Non-pigmented ciliary epithelial cell (primary cell): ENCODE measurements around the gene TMEM165.

Experiments used
- DNase-seq: peaks from one replicate; pipeline ENCODE4 v3.0.0-alpha.2; 2010; ENCODE audit warnings: low read depth

TMEM165 gene

DNA sequence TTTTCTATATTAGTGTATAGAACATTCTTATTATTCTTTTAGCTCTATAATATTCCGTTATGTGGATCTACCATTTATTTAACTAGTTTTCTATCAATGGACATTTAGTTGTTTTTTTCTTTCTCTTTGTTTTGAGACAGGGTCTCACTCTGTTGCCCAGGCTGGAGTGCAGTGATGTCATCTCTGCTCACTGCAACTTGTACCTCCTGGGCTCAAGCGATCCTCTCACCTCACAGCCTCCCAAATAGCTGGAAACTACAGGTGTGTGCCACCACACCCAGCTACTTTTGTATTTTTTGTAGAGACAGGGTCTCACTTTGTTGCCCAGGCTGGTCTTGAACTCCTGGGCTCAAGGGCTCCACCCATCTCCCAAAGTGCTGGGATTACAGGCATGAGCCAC is 10.8 kb downstream of the TMEM165 start:
- no peak for DNase-seq

- DNase-seq: no peak
Measured at GRCh38 chr4:55407119-55407518, 11.4 kb downstream of the TMEM165 start.

- no peak for DNase-seq
Measured at GRCh38 chr4:55407764-55408163, 12.0 kb downstream of the TMEM165 start.

DNA sequence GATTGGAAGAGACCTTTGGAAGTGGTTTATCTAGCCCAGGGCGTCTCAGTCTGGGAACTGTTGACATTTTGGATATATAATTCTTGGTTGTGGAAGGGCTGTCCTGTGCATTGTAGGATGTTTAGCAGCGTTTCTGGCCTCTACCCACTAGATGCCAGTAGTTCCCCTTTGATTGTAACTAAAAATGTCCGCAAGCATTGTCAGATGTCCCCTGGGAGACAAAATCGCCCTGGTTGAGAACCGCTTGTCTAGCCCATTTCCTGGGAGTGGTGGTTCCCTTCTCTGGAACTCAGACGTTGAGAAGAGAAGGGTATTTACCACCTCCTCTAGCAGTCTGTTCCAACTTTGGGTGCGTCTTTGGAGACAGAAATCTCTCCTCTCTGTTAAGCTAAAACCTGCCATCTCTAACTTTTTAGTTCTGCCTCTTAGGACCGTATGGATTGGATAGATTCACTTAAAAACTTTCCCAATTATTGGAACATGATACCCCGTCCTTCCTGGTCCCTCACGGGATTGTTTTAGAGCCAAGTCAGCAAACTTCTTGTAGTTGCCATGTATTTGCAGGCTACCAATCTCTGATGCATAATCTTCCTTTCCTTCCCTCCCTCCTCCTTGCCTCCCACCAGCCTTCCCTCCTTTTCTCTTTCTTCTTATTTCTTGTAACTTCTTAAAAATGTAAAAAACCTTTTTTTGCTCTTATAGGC is 13.9 kb downstream of the TMEM165 start:
- DNase-seq: no peak

DNA sequence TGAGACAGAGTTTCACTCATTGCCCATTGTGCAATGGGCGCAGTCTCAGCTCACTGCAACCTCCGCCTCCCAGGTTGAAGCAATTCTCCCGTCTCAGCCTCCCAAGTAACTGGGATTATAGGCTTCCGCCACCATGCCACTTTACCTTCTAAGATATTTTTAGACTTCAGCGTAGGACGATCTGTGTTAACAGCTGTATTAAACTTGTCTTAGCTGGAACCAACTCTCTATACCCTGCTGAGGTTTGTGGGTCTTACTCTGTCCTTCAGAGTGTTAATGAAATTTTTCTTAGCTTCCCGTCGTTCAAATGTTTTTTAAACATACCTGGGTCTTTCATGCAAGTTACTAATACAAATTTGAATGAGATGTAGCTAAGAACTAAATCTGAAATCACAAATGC is 14.7 kb downstream of the TMEM165 start:
- no peak for DNase-seq

- DNase-seq: no peak
Measured at GRCh38 chr4:55411621-55412020, 15.9 kb downstream of the TMEM165 start.

DNA sequence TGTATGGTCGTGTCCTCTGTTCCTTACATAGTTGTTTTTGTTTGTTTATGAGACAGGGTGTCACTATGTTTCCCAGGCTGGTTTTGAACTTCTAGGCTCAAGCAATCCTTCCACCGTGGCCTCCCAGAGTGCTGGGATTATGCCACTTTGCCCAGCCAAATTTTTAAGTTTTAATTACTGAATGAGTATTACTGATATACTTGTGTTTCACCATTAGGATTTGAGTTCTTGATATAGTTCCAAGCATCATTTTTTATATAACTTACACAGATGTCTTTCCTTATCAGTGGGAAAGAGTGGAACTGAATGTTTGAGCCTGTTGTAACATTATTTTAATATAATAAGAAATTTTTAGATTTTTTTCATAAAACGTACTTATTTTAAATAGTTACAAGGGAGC is 20.4 kb downstream of the TMEM165 start:
- no peak for DNase-seq

DNA sequence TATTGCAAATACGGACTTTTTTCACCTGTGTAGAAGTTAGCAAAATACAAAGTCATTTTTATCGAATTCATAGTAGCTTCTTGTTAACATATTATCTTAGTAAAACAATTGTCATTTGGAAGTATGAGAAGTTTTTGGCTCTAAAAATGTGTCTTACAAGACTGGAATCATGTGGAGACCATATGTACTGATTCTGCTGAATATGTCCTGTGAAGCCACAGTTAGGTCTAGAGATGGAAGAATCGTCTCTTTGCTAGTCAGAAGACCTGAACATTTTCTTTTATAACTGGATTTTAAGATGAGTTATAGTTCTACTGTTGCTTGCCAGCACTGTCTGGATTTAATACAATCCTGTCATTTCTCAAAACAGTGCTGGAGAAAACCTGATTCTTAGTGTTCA is 29.0 kb downstream of the TMEM165 start:
- no peak for DNase-seq

DNA sequence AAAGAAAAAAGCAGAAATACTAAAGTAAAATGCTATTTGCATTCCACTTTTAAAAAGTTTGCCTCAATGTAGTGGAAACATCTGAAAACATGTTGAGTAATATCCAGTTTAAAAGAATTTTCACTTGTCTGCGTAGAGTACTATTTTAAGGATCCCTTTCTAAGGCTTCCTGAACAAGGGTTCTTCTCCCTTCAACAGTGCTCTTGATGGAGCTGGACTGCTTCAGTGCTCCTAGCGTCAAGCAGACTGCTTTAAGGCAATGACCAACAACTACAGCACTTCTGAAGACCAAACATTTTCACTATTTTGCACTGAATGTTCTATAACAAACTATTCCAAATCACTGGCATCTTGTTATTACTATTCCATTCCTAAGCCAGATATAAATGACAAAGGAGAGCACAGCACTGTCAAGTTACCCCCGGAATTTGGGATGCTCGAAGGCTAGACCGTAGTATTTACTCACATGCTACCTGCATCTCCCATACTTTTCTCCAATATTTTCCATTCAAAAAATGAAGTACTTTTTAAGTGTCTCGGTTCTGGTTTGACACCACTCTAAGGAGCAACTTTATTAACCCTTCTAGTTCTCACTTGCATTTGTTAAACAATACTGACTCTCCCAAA is 36.1 kb downstream of the TMEM165 start:
- no peak for DNase-seq

GRCh38 chr4:55435141-55435841 is 39.5 kb downstream of the TMEM165 start:
- DNase-seq: no peak

DNA sequence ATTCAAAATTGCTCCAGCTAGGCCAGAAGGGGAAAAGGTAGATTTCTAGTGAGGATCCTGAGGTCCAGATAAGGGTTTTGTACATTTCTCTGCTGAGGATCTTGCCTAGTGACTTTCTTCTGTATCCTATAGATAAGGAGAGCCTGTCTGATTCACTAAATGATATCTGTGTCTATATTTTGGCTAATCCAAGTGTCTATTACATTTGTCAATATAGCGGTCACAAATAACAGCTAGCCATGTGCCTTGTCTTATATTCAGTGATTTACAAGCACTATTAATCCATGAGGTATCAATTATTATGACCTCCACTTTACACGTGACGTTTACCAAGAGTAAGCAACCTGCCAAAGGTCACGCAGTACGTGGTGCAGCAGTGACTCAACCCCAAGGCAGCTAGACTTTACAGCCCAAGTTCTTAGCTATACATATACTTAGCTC is 41.6 kb downstream of the TMEM165 start:
- peak; percentile 30 for DNase-seq

- no peak for DNase-seq
Measured at GRCh38 chr4:55437823-55438222, 42.1 kb downstream of the TMEM165 start.

GRCh38 chr4:55438314-55438713 is 42.6 kb downstream of the TMEM165 start:
- DNase-seq: no peak

- DNase-seq: no peak
Measured at GRCh38 chr4:55439023-55439422, 43.3 kb downstream of the TMEM165 start.

DNA sequence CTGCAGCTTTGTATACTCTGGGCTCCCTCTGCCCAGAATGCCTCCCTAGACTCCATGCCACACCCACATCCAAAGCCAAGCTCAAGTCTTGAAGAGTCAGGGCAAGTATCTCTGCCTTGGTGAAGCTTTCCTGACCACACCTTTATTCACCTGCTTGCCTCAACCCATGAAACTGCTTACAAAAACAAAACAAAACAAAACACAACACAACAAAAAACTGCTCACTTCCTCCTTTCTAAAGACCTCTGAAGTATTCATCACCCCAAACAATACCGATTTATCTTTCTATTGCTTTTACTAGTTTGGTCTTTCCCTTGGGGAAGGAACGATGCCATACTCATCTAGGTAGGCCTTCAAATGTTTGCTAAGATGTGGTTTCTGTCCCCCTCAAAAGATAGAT is 45.0 kb downstream of the TMEM165 start:
- DNase-seq: no peak

- no peak for DNase-seq
Measured at GRCh38 chr4:55442541-55442940, 46.8 kb downstream of the TMEM165 start.

DNA sequence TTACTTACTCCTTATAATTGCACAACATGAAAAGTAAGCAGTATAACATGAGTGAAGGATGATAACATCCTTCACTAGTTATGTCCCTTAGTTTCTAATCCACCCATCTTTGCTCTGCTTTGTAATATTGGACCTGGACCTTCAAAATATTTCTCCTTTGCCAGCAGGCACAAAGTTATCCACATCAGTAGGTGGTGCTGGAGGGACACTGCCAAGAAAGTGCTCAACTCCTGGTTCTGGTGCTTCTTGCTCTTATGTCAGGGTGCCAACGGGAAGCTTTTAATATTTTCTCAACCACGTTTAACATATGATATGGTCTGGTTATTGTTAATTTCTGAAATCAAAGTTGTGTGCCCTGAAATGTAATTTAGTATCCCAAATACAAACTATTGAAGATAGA is 49.1 kb downstream of the TMEM165 start:
- no peak for DNase-seq

DNA sequence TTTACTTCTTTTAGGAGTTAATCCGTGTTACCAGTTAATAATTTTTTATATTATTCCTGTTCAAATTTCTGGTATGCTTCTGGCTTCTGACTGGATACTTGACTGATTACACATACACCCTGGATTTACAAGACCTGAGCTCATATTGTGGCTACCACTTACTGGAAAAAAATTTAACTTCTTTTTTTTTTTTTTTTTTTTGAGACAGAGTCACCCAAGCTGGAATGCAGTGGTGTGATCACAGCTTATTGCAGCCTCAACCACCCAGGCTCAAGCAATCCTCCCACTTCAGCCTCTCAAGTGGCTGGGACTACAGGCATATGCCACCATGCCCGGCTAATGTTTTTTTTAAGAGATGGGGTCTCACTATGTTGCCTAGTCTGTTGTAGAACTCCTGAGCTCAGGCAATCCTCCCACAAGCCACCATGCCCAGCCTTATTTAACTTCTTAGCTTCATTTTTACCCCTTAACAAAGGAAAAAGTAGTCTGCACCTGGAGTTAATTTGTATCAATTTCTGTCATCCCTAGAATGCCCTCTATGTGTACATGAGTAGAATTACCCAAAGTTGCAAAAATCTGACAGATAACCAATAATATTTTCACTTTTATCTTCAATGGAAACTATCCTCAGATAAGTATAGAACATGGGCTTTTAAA is 50.3 kb downstream of the TMEM165 start:
- peak; percentile 76 for DNase-seq

DNA sequence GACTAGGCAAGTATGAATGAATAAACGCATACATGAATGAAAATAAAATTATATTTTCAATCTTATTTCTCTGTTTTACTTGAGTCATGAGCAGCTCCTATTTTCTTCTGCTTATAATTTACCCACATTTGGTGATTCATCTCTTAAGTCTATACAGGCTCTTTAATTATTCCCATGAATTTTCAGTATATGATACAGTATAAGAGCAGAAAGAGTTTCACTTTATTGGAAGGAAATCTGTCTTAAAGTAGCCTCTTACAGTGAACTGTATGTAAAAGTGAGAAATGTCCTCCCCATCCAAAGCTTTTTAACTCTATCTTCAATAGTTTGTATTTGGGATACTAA is 50.8 kb downstream of the TMEM165 start:
- no peak for DNase-seq

DNA sequence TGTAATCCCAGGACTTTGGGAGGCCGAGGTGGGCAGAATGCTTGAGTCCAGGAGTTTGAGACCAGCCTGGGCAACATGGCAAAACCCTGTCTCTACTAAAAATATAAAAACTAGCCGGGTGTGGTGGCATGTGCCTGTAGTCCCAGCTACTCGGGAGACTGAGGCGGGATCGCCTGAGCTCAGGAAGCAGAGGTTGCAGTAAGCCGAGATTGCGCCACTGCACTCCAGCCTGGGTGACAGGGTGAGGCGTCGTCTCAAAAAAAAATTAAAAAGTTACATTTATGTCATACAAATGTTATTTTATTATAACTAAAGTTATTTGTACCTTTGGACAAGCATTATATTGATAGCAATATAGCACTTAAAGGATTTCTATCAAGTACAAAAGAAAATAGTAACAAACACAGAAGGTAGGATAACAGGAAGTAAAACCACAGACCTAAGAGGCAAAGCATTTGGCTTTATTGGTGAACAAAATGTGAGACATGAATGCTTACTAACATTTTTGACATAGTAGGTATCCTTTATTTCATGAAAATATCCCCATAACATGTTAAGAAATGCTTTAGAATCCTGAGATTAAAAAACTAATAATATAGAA is 51.5 kb downstream of the TMEM165 start:
- no peak for DNase-seq

- no peak for DNase-seq
Measured at GRCh38 chr4:55447831-55448230, 52.1 kb downstream of the TMEM165 start.

DNA sequence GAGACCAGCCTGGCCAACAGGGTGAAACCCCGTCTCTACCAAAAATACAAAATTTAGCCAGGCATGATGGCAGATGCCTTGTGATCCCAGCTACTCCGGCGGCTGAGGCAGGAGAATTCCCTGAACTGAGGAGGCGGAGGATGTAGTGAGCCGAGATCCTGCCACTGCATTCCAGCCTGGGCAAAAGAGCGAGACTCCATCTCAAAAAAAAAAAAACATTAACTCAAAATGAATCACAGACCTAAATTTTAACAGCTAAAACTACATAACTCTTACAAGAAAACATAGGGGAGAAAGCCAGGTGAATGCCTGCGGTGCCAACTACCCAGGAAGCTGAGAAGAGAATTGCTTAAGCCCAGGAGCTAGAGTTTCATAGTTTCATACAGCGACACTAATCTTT is 54.8 kb downstream of the TMEM165 start:
- DNase-seq: no peak

GRCh38 chr4:55458164-55458563 is 62.4 kb downstream of the TMEM165 start:
- DNase-seq: no peak
